Keratinocyte (primary cell): ENCODE data around the gene PTPN18. TPM values are rescaled to one million over a fixed set of nuclear protein-coding genes. Genes with fewer than 3 reads are reported as not detected.

Experiments
- DNase-seq: peaks from one replicate; pipeline ENCODE4 v3.0.0-alpha.2; 2011; ENCODE audit warnings: low read depth, missing footprints, low spot score
- FAIRE-seq: peaks from 2 replicates; lab custom pipeline; 2011; peaks lifted over from hg19 to GRCh38; lab: Jason Lieb, UNC
- H2AFZ ChIP-seq: 2 replicates; pipeline ENCODE4 v1.6.0; 2012; ENCODE audit warnings: low read length, control low read depth, inconsistent platforms; ENCODE audit not compliant: control insufficient read depth
- H3K27ac ChIP-seq: 2 replicates; pipeline ENCODE4 v1.5.1; 2011; ENCODE audit warnings: low read length; ENCODE audit not compliant: control insufficient read depth, insufficient read depth
- H3K27me3 ChIP-seq: 3 replicates; pipeline ENCODE4 v1.6.0; 2011; ENCODE audit warnings: low read length; ENCODE audit not compliant: control insufficient read depth, insufficient read depth; ENCODE audit errors: extremely low read depth
- H3K36me3 ChIP-seq, 2 experiments: 2 replicates in 1 of 2; 3 replicates in 1 of 2; pipeline ENCODE4 v1.5.1; 2011; ENCODE audit warnings: low read length in 2 of 2, mild to moderate bottlenecking in 1 of 2; ENCODE audit not compliant: control insufficient read depth in 2 of 2, insufficient read depth in 2 of 2; ENCODE audit errors: extremely low read depth in 1 of 2
- H3K4me1 ChIP-seq: 3 replicates; pipeline ENCODE4 v1.5.1; 2011; ENCODE audit warnings: low read length; ENCODE audit not compliant: control insufficient read depth, insufficient read depth; ENCODE audit errors: extremely low read depth
- H3K4me2 ChIP-seq: 3 replicates; pipeline ENCODE4 v1.6.0; 2011; ENCODE audit warnings: low read depth, low read length; ENCODE audit not compliant: control insufficient read depth, insufficient read depth; ENCODE audit errors: extremely low read depth
- H3K4me3 ChIP-seq, 3 experiments: fragments of 200-600 bp in 1 of 3; sonication (generic) in 1 of 3; 2 replicates in 2 of 3; 3 replicates in 1 of 3; pipeline ENCODE4 v1.5.1; 2011 to 2016; ENCODE audit warnings: low read length in 3 of 3, mild to moderate bottlenecking in 3 of 3, control low read depth in 2 of 3, inconsistent platforms in 1 of 3, low read depth in 1 of 3, mixed read lengths in 1 of 3, mixed run types in 1 of 3, moderate library complexity in 1 of 3; ENCODE audit not compliant: control insufficient read depth in 2 of 3, insufficient read depth in 2 of 3; ENCODE audit errors: extremely low read depth in 1 of 3
- H3K79me2 ChIP-seq: 2 replicates; pipeline ENCODE4 v1.6.0; 2012; ENCODE audit warnings: low read length; ENCODE audit not compliant: control insufficient read depth, insufficient read depth
- H3K9ac ChIP-seq: 3 replicates; pipeline ENCODE4 v1.6.0; 2011; ENCODE audit warnings: low read length; ENCODE audit not compliant: control insufficient read depth, insufficient read depth; ENCODE audit errors: extremely low read depth
- H3K9me1 ChIP-seq: 3 replicates; pipeline ENCODE4 v1.6.0; 2011; ENCODE audit warnings: low read length; ENCODE audit not compliant: control insufficient read depth, insufficient read depth; ENCODE audit errors: extremely low read depth
- H3K9me3 ChIP-seq: 2 replicates; pipeline ENCODE4 v1.5.1; 2012; ENCODE audit warnings: low read depth, low read length; ENCODE audit not compliant: control insufficient read depth
- H4K20me1 ChIP-seq: 3 replicates; pipeline ENCODE4 v1.6.0; 2011; ENCODE audit warnings: low read length; ENCODE audit not compliant: control insufficient read depth, insufficient read depth; ENCODE audit errors: extremely low read depth
- EZH2 ChIP-seq: IDR thresholded peaks from one replicate; pipeline ENCODE4 v1.6.1; 2012; ENCODE audit warnings: inconsistent platforms, mild to moderate bottlenecking, low read length, moderate library complexity
- dilution Hi-C: fragments of 300-500 bp; cut with MboI; formaldehyde crosslinking; loops from one replicate; pipeline ENCODE4 v1.7.0; 2020; ENCODE audit warnings: low sequenced_read_pairs; ENCODE audit not compliant: extremely low pct_ligation_motif_present
- polyA plus RNA-seq, 5 experiments: library from polyadenylated mRNA; depleted of rRNA in 3 of 5; stranded (reverse) in 3 of 5; stranded (forward) in 1 of 5; unstranded in 1 of 5; fragments of >200 nt; gene quantifications; 1 replicate in 1 of 5; 2 replicates in 3 of 5; 3 replicates in 1 of 5; pipeline versions ENCODE4 v1.2.1 to v1.2.3, GENCODE V29; 2011 to 2012; ENCODE audit warnings: missing spikeins in 2 of 5, low read depth in 1 of 5, low replicate concordance in 1 of 5
- TF ChIP-seq, protein P1 (sequence below), 3 experiments: IDR thresholded peaks in 1 of 3; conservative IDR thresholded peaks in 1 of 3; optimal IDR thresholded peaks in 1 of 3; 2 replicates in 2 of 3; 3 replicates in 1 of 3; pipeline versions ENCODE3 to v1.5.1; 2011; ENCODE audit warnings: low read length in 3 of 3, mild to moderate bottlenecking in 3 of 3, moderate library complexity in 2 of 3, control low read depth in 1 of 3, inconsistent platforms in 1 of 3; ENCODE audit not compliant: insufficient read depth in 2 of 3; ENCODE audit errors: extremely low read depth in 1 of 3

Gene PTPN18
- polyA plus RNA-seq, 1 donor (not counting 4 experiments of a cell fraction or from before 2014, with no cell fraction given), result 9.6 TPM

- Histone ChIP-seq H3K9me3 (no peaks in the 10 kb centered on the region), H3K27me3 (no peaks in the 10 kb centered on the region), H3K36me3 (no peaks in the 10 kb centered on the region), H3K27ac (no peak overlapping the region), H2AFZ (no peak overlapping the region), H3K9me1 (no peaks in the 10 kb centered on the region), H3K4me3 (no peak overlapping the region), H3K4me2 (no peak overlapping the region), H3K4me1 (no peaks in the 10 kb centered on the region), H3K9ac (no peak overlapping the region), H4K20me1 (no peaks in the 10 kb centered on the region), H3K79me2 (no peaks in the 10 kb centered on the region)
- TF ChIP-seq EZH2, result no peak
- TF ChIP-seq, protein P1, sequence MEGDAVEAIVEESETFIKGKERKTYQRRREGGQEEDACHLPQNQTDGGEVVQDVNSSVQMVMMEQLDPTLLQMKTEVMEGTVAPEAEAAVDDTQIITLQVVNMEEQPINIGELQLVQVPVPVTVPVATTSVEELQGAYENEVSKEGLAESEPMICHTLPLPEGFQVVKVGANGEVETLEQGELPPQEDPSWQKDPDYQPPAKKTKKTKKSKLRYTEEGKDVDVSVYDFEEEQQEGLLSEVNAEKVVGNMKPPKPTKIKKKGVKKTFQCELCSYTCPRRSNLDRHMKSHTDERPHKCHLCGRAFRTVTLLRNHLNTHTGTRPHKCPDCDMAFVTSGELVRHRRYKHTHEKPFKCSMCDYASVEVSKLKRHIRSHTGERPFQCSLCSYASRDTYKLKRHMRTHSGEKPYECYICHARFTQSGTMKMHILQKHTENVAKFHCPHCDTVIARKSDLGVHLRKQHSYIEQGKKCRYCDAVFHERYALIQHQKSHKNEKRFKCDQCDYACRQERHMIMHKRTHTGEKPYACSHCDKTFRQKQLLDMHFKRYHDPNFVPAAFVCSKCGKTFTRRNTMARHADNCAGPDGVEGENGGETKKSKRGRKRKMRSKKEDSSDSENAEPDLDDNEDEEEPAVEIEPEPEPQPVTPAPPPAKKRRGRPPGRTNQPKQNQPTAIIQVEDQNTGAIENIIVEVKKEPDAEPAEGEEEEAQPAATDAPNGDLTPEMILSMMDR (optimal IDR thresholded peaks at IDR 0.05 in 1 of 3, IDR thresholded peaks at IDR 0.05 in 1 of 3, conservative IDR thresholded peaks at IDR 0.05 in 1 of 3; ENCODE audit: extremely low read depth in 1 of 3, insufficient read depth in 2 of 3, low read length in 3 of 3), result no peak
- dilution Hi-C loops, result no loop called here
- no peak for FAIRE-seq
- no peak for DNase-seq
Measured at GRCh38 chr2:130359466-130359865, 3.6 kb downstream of the PTPN18 start.

DNA sequence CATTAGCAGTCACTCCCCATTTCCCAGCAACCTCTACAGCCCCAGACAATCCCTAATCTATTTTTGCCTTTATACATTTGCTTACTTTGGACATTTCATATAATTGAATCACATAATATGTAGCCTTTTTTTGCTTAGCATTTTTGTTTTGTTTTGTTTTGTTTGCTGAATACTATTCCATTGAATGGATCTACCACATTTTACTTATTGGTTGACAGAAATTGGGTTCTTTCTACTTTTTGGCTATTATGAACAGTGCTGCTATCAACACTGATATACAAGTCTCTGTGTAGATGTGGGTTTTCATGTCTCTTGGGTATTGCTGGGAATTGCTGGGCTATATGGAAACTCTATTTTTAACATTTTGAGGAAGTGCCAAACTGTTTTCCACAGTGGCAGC, 7.6 kb downstream of the PTPN18 start:
- Histone ChIP-seq H3K79me2 (no peaks in the 10 kb centered on the region), H3K36me3 (no peaks in the 10 kb centered on the region), H3K27ac (no peak overlapping the region), H3K4me2 (no peak overlapping the region), H3K9ac (no peak overlapping the region), H4K20me1 (no peaks in the 10 kb centered on the region), H3K27me3 (no peaks in the 10 kb centered on the region), H3K4me3 (no peak overlapping the region), H2AFZ (no peak overlapping the region), H3K4me1 (no peaks in the 10 kb centered on the region), H3K9me3 (no peaks in the 10 kb centered on the region), H3K9me1 (no peaks in the 10 kb centered on the region)
- dilution Hi-C loops, result no loop called here
- DNase-seq (no peak), FAIRE-seq (no peak)
- TF ChIP-seq, protein P1 (optimal IDR thresholded peaks at IDR 0.05 in 1 of 3, IDR thresholded peaks at IDR 0.05 in 1 of 3, conservative IDR thresholded peaks at IDR 0.05 in 1 of 3; ENCODE audit: extremely low read depth in 1 of 3, insufficient read depth in 2 of 3, low read length in 3 of 3), result no peak
- TF ChIP-seq EZH2, result no peak
